HEK293 (cell line): ENCODE data around the gene TNS1.

Experiments used
- CTCF ChIA-PET: fragments of 350-600 bp; formaldehyde crosslinking; extraction: SDS; loops from one replicate; lab custom pipeline; 2021; ENCODE audit warnings: antibody characterized with exemption; lab: Yijun Ruan, JAX
- POLR2A ChIA-PET: fragments of 300-600 bp; formaldehyde crosslinking; extraction: SDS; loops from one replicate; lab custom pipeline; 2020; ENCODE audit warnings: antibody characterized with exemption, inconsistent platforms; lab: Yijun Ruan, JAX
- H3K27ac ChIP-seq: fragments of 200-500 bp; sonication (Bioruptor generic); 2 replicates; pipeline ENCODE4 v1.5.1; 2014; ENCODE audit warnings: low read depth, low read length, control low read depth, inconsistent platforms; ENCODE audit errors: extremely low read depth
- H3K36me3 ChIP-seq, 2 experiments: fragments of 200-500 bp in 1 of 2; sonication (Bioruptor generic) in 1 of 2; 1 replicate in 1 of 2; 2 replicates in 1 of 2; pipeline ENCODE4 v1.5.1; 2014 to 2017; ENCODE audit warnings: inconsistent platforms in 2 of 2, low read length in 2 of 2; ENCODE audit not compliant: control insufficient read depth in 2 of 2, insufficient read depth in 1 of 2
- H3K4me1 ChIP-seq: fragments of 200-500 bp; sonication (Bioruptor generic); 2 replicates; pipeline ENCODE4 v1.5.1; 2014; ENCODE audit warnings: mild to moderate bottlenecking, low read length, inconsistent platforms; ENCODE audit not compliant: control insufficient read depth, insufficient read depth
- H3K4me3 ChIP-seq: 2 replicates; pipeline ENCODE4 v1.5.1; 2011; ENCODE audit warnings: low read depth, mild to moderate bottlenecking, control low read depth, low read length, moderate library complexity
- H3K9me3 ChIP-seq: fragments of 200-500 bp; sonication (Bioruptor generic); 2 replicates; pipeline ENCODE4 v1.5.1; 2014; ENCODE audit warnings: low read depth, low read length, inconsistent platforms; ENCODE audit not compliant: control insufficient read depth, insufficient read depth
- BCL11B ChIP-seq: fragments of 450-650 bp; formaldehyde crosslinking; IDR thresholded peaks from 2 replicates; pipeline ENCODE4 v1.5.1; 2016; ENCODE audit warnings: low read depth, missing biosample characterization, missing genetic modification characterization
- EGR2 ChIP-seq: fragments of 450-650 bp; formaldehyde crosslinking; IDR thresholded peaks from 2 replicates; pipeline ENCODE4 v1.5.1; 2016; ENCODE audit warnings: low read depth, missing biosample characterization, missing genetic modification characterization
- KLF7 ChIP-seq: fragments of 450-650 bp; formaldehyde crosslinking; IDR thresholded peaks from 2 replicates; pipeline ENCODE4 v1.5.1; 2016; ENCODE audit warnings: missing biosample characterization, missing genetic modification characterization, borderline replicate concordance
- KLF8 ChIP-seq: fragments of 450-650 bp; formaldehyde crosslinking; IDR thresholded peaks from 2 replicates; pipeline ENCODE4 v1.5.1; 2016; ENCODE audit warnings: missing biosample characterization, missing genetic modification characterization
- OVOL3 ChIP-seq: fragments of 450-650 bp; formaldehyde crosslinking; IDR thresholded peaks from 2 replicates; pipeline ENCODE4 v1.5.1; 2016; ENCODE audit warnings: missing biosample characterization, missing genetic modification characterization
- PATZ1 ChIP-seq: fragments of 450-650 bp; formaldehyde crosslinking; IDR thresholded peaks from 2 replicates; pipeline ENCODE4 v1.5.1; 2016; ENCODE audit warnings: missing biosample characterization, missing genetic modification characterization
- PRDM1 ChIP-seq: fragments of 450-650 bp; formaldehyde crosslinking; IDR thresholded peaks from 2 replicates; pipeline ENCODE4; 2016; ENCODE audit warnings: missing biosample characterization, missing genetic modification characterization
- PRDM4 ChIP-seq: fragments of 450-650 bp; formaldehyde crosslinking; IDR thresholded peaks from 2 replicates; pipeline ENCODE4 v1.5.1; 2017; ENCODE audit warnings: missing biosample characterization, missing genetic modification characterization
- SCRT2 ChIP-seq: fragments of 450-650 bp; formaldehyde crosslinking; IDR thresholded peaks from 2 replicates; pipeline ENCODE4 v1.5.1; 2016; ENCODE audit warnings: missing biosample characterization, missing genetic modification characterization
- ZFP41 ChIP-seq: fragments of 450-650 bp; formaldehyde crosslinking; IDR thresholded peaks from 2 replicates; pipeline ENCODE4 v1.5.1; 2016; ENCODE audit warnings: missing biosample characterization, missing genetic modification characterization, borderline replicate concordance
- ZNF114 ChIP-seq: fragments of 450-650 bp; formaldehyde crosslinking; IDR thresholded peaks from 2 replicates; pipeline ENCODE4 v1.5.0; 2017; ENCODE audit warnings: missing biosample characterization, missing genetic modification characterization
- ZNF16 ChIP-seq: fragments of 450-650 bp; formaldehyde crosslinking; IDR thresholded peaks from 2 replicates; pipeline ENCODE4 v1.5.1; 2016; ENCODE audit warnings: low read depth, missing biosample characterization, missing genetic modification characterization
- ZNF223 ChIP-seq: fragments of 450-650 bp; formaldehyde crosslinking; IDR thresholded peaks from 2 replicates; pipeline ENCODE4 v1.5.1; 2016; ENCODE audit warnings: missing biosample characterization, missing genetic modification characterization
- ZNF23 ChIP-seq: fragments of 450-650 bp; formaldehyde crosslinking; IDR thresholded peaks from 2 replicates; pipeline ENCODE4 v1.5.1; 2016; ENCODE audit warnings: missing biosample characterization, missing genetic modification characterization, borderline replicate concordance
- ZNF324 ChIP-seq: fragments of 450-650 bp; formaldehyde crosslinking; IDR thresholded peaks from 2 replicates; pipeline ENCODE4 v1.5.1; 2016; ENCODE audit warnings: missing biosample characterization, missing genetic modification characterization
- ZNF639 ChIP-seq: fragments of 450-650 bp; formaldehyde crosslinking; IDR thresholded peaks from 2 replicates; pipeline ENCODE4 v1.5.1; 2016; ENCODE audit warnings: missing biosample characterization, missing genetic modification characterization
- ZNF664 ChIP-seq: fragments of 450-650 bp; formaldehyde crosslinking; IDR thresholded peaks from 2 replicates; pipeline ENCODE4 v1.5.1; 2016; ENCODE audit warnings: missing biosample characterization, missing genetic modification characterization
- ZNF791 ChIP-seq: fragments of 450-650 bp; formaldehyde crosslinking; IDR thresholded peaks from 2 replicates; pipeline ENCODE4 v1.5.1; 2016; ENCODE audit warnings: missing biosample characterization, missing genetic modification characterization
- ZXDB ChIP-seq: fragments of 450-650 bp; formaldehyde crosslinking; IDR thresholded peaks from 2 replicates; pipeline ENCODE4 v1.5.1; 2016; ENCODE audit warnings: missing biosample characterization, missing genetic modification characterization

Gene TNS1

GRCh38 chr2:217880891-217881290 lies 121.9 kb downstream of the TNS1 start:
- Histone ChIP-seq H3K9me3 (no peaks in the 10 kb centered on the region), H3K27ac (no peak overlapping the region), H3K4me3 (no peak overlapping the region), H3K36me3 (no peaks in the 10 kb centered on the region), H3K4me1 (no peaks in the 10 kb centered on the region)
- ChIA-PET POLR2A (interaction anchor here (0.6 to 0.7 kb wide), 2 partner anchors 85 to 168 kb away, joined by 3 read pairs; no protein-coding TSS in a partner anchor), CTCF (interaction anchor here (0.5 to 17.5 kb wide), 5 partner anchors 31 to 105 kb away, joined by 3 to 387 read pairs (median 3); no protein-coding TSS in a partner anchor)
- no peak for TF ChIP-seq ZNF114 (tag by site-specific recombination)
- no peak for TF ChIP-seq ZNF16 (tag by site-specific recombination)
- TF ChIP-seq KLF8, result no peak
- no peak for TF ChIP-seq SCRT2 (tag by site-specific recombination)
- no peak for TF ChIP-seq PRDM4 (tag by site-specific recombination)
- no peak for TF ChIP-seq ZNF664 (tag by site-specific recombination)
- TF ChIP-seq KLF7 (tag by site-specific recombination), result no peak
- no peak for TF ChIP-seq ZNF223 (tag by site-specific recombination)
- TF ChIP-seq PRDM1 (tag by site-specific recombination), result no peak
- TF ChIP-seq ZFP41 (tag by site-specific recombination), result no peak
- TF ChIP-seq EGR2 (tag by site-specific recombination), result no peak
- no peak for TF ChIP-seq ZNF791
- no peak for TF ChIP-seq ZNF23 (tag by site-specific recombination)
- no peak for TF ChIP-seq PATZ1 (tag by site-specific recombination)
- TF ChIP-seq BCL11B (tag by site-specific recombination), result no peak
- no peak for TF ChIP-seq ZXDB (tag by site-specific recombination)

- TF ChIP-seq OVOL3, result no peak
- no peak for TF ChIP-seq ZNF639 (tag by site-specific recombination)
- TF ChIP-seq ZNF324 (tag by site-specific recombination), result no peak
- no peak overlapping the region for H3K27ac ChIP-seq
- H3K4me1 ChIP-seq, result no peaks in the 10 kb centered on the region
- ChIA-PET CTCF (interaction anchor here (1.1 to 17.5 kb wide), 3 partner anchors 85 to 106 kb away, joined by 3 to 387 read pairs (median 3); no protein-coding TSS in a partner anchor), POLR2A (interaction anchor here (0.6 kb wide), 1 partner anchor 85 kb away, joined by 3 read pairs; no protein-coding TSS in a partner anchor)
- H3K9me3 ChIP-seq, result no peaks in the 10 kb centered on the region
- no peak overlapping the region for H3K4me3 ChIP-seq
- H3K36me3 ChIP-seq, result no peaks in the 10 kb centered on the region
Measured at GRCh38 chr2:217880287-217880889, 122.4 kb downstream of the TNS1 start.
